Smooth muscle cell (in vitro differentiated cells): ENCODE data around the gene DDX54. TPM values are rescaled to one million over a fixed set of nuclear protein-coding genes. Genes with fewer than 3 reads are reported as not detected.

Experiments
- DNase-seq: peaks from one replicate; lab custom pipeline; 2025; ENCODE audit not compliant: unreplicated experiment; lab: John Stamatoyannopoulos, UW
- H2AFZ ChIP-seq: fragments of 200-600 bp; sonication (generic); 2 replicates; pipeline ENCODE4 v1.6.0; 2016; ENCODE audit warnings: antibody characterized with exemption, low read depth, mild to moderate bottlenecking
- H3F3A ChIP-seq: fragments of 200-600 bp; sonication (generic); 2 replicates; pipeline ENCODE4 v1.6.0; 2017; ENCODE audit warnings: antibody characterized with exemption, low read depth
- H3K27ac ChIP-seq: fragments of 200-600 bp; sonication (generic); 2 replicates; pipeline ENCODE4 v1.5.1; 2016; ENCODE audit warnings: low read depth, mild to moderate bottlenecking
- H3K27me3 ChIP-seq: fragments of 200-600 bp; sonication (generic); 2 replicates; pipeline ENCODE4 v1.6.1; 2016; ENCODE audit warnings: low read depth, mild to moderate bottlenecking
- H3K36me3 ChIP-seq: fragments of 200-600 bp; sonication (generic); 2 replicates; pipeline ENCODE4 v1.5.1; 2016; ENCODE audit warnings: low read depth
- H3K4me1 ChIP-seq: fragments of 200-600 bp; sonication (generic); 2 replicates; pipeline ENCODE4 v1.5.1; 2016; ENCODE audit warnings: low read depth
- H3K4me2 ChIP-seq: fragments of 200-600 bp; sonication (generic); 2 replicates; pipeline ENCODE4 v1.6.0; 2016; ENCODE audit warnings: mild to moderate bottlenecking
- H3K4me3 ChIP-seq: fragments of 200-600 bp; sonication (generic); 2 replicates; pipeline ENCODE4 v1.5.1; 2016; ENCODE audit warnings: mild to moderate bottlenecking
- H3K79me2 ChIP-seq: fragments of 200-600 bp; sonication (generic); 2 replicates; pipeline ENCODE4 v1.6.0; 2016; ENCODE audit warnings: low read depth, mild to moderate bottlenecking
- H3K9ac ChIP-seq: fragments of 200-600 bp; sonication (generic); 2 replicates; pipeline ENCODE4 v1.6.0; 2016; ENCODE audit warnings: low read depth
- H3K9me3 ChIP-seq: fragments of 200-600 bp; sonication (generic); replicated peaks from 2 replicates; pipeline ENCODE4 v1.5.1; 2016; ENCODE audit warnings: low read depth
- H4K20me1 ChIP-seq: fragments of 200-600 bp; sonication (generic); 2 replicates; pipeline ENCODE4 v1.6.0; 2016; ENCODE audit warnings: low read depth
- WGBS: methylation state at CpG from one replicate; pipeline ENCODE4 v1.1.7; 2016; ENCODE audit warnings: low lambda C conversion rate; 5-methylcytosine and 5-hydroxymethylcytosine counted together
- polyA plus RNA-seq: library from polyadenylated mRNA; unstranded; fragments of >200 nt; fragmentation: Nextera tagmentation; extraction: Ambion mirVana; gene quantifications from 2 replicates; pipeline ENCODE4 v1.2.1, GENCODE V29; 2016
- total RNA-seq: library from RNA; depleted of rRNA; stranded (reverse); fragments of >200 nt; gene quantifications from 2 replicates; pipeline ENCODE4 v1.2.3, GENCODE V29; 2014
- TF ChIP-seq, protein P1 (sequence below): fragments of 200-600 bp; sonication (generic); IDR thresholded peaks from 2 replicates; pipeline ENCODE4 v1.5.1; 2017; ENCODE audit warnings: borderline replicate concordance, mild to moderate bottlenecking, antibody characterized with exemption; ENCODE audit not compliant: insufficient read depth, poor library complexity, severe bottlenecking

DDX54 gene
- total and polyA plus RNA-seq, 2 experiments from 2014 or later, result 19.3 to 28.3 TPM

GRCh38 chr12:113138826-113139225 is 46.5 kb downstream of the DDX54 start:
- H3K79me2 ChIP-seq, result no peaks in the 10 kb centered on the region
- no peaks in the 10 kb centered on the region for H3K4me1 ChIP-seq
- no peaks in the 10 kb centered on the region for H4K20me1 ChIP-seq
- H3K27ac ChIP-seq, result no peak overlapping the region
- H3K9me3 ChIP-seq, result no peaks in the 10 kb centered on the region
- H3K36me3 ChIP-seq, result no peaks in the 10 kb centered on the region
- no peaks in the 10 kb centered on the region for H3F3A ChIP-seq
- no peak overlapping the region for H3K4me3 ChIP-seq
- peaks cover 16% of the 10 kb centered on the region for H3K27me3 ChIP-seq
- no peak overlapping the region for H3K4me2 ChIP-seq
- DNase-seq, result no peak
- TF ChIP-seq, protein P1, sequence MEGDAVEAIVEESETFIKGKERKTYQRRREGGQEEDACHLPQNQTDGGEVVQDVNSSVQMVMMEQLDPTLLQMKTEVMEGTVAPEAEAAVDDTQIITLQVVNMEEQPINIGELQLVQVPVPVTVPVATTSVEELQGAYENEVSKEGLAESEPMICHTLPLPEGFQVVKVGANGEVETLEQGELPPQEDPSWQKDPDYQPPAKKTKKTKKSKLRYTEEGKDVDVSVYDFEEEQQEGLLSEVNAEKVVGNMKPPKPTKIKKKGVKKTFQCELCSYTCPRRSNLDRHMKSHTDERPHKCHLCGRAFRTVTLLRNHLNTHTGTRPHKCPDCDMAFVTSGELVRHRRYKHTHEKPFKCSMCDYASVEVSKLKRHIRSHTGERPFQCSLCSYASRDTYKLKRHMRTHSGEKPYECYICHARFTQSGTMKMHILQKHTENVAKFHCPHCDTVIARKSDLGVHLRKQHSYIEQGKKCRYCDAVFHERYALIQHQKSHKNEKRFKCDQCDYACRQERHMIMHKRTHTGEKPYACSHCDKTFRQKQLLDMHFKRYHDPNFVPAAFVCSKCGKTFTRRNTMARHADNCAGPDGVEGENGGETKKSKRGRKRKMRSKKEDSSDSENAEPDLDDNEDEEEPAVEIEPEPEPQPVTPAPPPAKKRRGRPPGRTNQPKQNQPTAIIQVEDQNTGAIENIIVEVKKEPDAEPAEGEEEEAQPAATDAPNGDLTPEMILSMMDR, result no peak
- WGBS, result 84% methylated on average over 3 of the region's 3 CpGs
- no peak overlapping the region for H2AFZ ChIP-seq
- no peak overlapping the region for H3K9ac ChIP-seq

DNA sequence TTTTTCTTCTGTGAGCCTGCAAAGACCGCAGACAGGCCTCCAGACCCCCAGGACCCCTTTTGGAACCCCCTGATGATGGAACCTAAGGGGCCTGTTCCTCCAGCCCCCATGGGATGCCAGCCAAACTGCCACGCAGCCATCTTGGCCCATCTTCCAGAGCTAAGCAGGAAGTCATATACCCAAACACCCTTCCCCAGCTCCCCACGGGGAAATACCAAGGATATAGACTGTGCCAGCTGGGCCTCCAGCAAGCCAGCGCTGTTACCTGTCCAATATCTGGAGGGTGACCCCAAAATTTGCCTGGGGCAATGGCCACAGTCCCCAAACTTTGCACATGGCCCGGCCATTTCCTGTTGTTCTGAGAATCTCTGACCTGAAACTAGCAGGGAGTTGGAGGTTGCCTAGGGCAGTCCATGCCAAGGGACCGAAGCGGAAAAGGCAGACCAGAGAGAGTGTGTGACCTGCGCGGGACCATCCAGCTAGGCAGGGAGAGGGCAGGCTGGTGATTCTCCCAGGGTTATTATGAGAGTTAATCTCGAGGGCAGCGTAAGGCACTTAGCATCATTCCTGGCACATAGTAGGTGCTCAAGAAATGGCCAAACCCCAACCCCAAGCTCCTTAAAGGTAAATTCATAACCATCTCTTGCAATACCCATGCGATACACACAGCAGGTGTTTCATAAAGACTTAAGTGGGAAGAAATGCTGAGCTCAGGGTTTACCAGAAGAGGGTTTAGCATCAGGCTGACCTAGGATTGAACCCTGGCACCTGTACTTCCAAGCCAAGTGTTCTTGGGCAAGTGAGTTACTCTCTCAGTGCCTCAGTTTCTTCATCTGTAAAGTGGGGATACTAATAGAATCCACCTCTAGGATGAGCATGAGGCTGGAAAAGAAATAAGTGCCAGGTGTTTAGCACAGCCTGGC is 47.2 kb downstream of the DDX54 start:
- DNase-seq, result no peak
- no peaks in the 10 kb centered on the region for H3K79me2 ChIP-seq
- no peak overlapping the region for H3K9ac ChIP-seq
- peaks cover 16% of the 10 kb centered on the region for H3K27me3 ChIP-seq
- H3F3A ChIP-seq, result no peaks in the 10 kb centered on the region
- no peaks in the 10 kb centered on the region for H3K36me3 ChIP-seq
- H3K4me1 ChIP-seq, result no peaks in the 10 kb centered on the region
- WGBS, result 93% methylated on average over 12 of the region's 12 CpGs
- no peak overlapping the region for H3K4me3 ChIP-seq
- no peak overlapping the region for H3K4me2 ChIP-seq
- no peaks in the 10 kb centered on the region for H4K20me1 ChIP-seq
- TF ChIP-seq, protein P1, result no peak
- H3K9me3 ChIP-seq, result no peaks in the 10 kb centered on the region
- no peak overlapping the region for H3K27ac ChIP-seq
- H2AFZ ChIP-seq, result no peak overlapping the region

- Histone ChIP-seq H3F3A (no peaks in the 10 kb centered on the region), H3K4me1 (no peaks in the 10 kb centered on the region), H3K9ac (no peak overlapping the region), H3K79me2 (no peaks in the 10 kb centered on the region), H3K27me3 (peaks cover 16% of the 10 kb centered on the region), H3K36me3 (no peaks in the 10 kb centered on the region), H2AFZ (no peak overlapping the region), H3K4me3 (no peak overlapping the region), H3K4me2 (no peak overlapping the region), H3K9me3 (no peaks in the 10 kb centered on the region), H3K27ac (no peak overlapping the region), H4K20me1 (no peaks in the 10 kb centered on the region)
- DNase-seq, result no peak
- WGBS, result 82% methylated on average over 6 of the region's 6 CpGs
- TF ChIP-seq, protein P1, result no peak
Observed at GRCh38 chr12:113136990-113137511, 48.2 kb downstream of the DDX54 start.
